ENCODE measurements around the gene SDHA.

Gene SDHA

DNA sequence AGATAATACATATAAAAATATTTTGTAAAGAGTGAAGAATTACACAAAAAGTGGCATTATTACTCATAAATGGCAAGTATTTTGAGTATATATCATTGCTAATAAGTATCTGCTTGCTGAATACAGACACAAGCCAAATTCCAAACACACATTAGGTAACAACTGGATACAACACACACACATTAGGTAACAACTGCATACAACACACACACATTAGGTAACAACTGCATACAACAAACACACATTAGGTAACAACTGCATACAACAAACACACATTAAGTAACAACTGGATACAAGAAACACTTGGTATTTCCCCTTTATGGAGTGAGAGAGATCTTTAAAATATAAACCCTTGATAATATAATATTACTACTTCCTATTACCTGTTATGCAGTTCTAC, 13.7 kb upstream of the SDHA start:
- TF ChIP-seq NFIC (IDR thresholded peaks at IDR 0.05) = no peak
- TF ChIP-seq TCF12 (IDR thresholded peaks at IDR 0.05; ENCODE audit: low read depth) = no peak
- no peak for TF ChIP-seq CEBPB (IDR thresholded peaks at IDR 0.05)
- TF ChIP-seq TAF1 (IDR thresholded peaks at IDR 0.05; ENCODE audit: low read depth) = no peak
- TF ChIP-seq, protein P1, sequence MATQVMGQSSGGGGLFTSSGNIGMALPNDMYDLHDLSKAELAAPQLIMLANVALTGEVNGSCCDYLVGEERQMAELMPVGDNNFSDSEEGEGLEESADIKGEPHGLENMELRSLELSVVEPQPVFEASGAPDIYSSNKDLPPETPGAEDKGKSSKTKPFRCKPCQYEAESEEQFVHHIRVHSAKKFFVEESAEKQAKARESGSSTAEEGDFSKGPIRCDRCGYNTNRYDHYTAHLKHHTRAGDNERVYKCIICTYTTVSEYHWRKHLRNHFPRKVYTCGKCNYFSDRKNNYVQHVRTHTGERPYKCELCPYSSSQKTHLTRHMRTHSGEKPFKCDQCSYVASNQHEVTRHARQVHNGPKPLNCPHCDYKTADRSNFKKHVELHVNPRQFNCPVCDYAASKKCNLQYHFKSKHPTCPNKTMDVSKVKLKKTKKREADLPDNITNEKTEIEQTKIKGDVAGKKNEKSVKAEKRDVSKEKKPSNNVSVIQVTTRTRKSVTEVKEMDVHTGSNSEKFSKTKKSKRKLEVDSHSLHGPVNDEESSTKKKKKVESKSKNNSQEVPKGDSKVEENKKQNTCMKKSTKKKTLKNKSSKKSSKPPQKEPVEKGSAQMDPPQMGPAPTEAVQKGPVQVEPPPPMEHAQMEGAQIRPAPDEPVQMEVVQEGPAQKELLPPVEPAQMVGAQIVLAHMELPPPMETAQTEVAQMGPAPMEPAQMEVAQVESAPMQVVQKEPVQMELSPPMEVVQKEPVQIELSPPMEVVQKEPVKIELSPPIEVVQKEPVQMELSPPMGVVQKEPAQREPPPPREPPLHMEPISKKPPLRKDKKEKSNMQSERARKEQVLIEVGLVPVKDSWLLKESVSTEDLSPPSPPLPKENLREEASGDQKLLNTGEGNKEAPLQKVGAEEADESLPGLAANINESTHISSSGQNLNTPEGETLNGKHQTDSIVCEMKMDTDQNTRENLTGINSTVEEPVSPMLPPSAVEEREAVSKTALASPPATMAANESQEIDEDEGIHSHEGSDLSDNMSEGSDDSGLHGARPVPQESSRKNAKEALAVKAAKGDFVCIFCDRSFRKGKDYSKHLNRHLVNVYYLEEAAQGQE (IDR thresholded peaks at IDR 0.05; ENCODE audit: low read depth) = no peak
- no peak for TF ChIP-seq TEAD4 (IDR thresholded peaks at IDR 0.05)
- TF ChIP-seq, protein P2, sequence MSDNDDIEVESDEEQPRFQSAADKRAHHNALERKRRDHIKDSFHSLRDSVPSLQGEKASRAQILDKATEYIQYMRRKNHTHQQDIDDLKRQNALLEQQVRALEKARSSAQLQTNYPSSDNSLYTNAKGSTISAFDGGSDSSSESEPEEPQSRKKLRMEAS (IDR thresholded peaks at IDR 0.05) = no peak
- TF ChIP-seq RAD21 (IDR thresholded peaks at IDR 0.05; ENCODE audit: low read depth) = no peak
- TF ChIP-seq CREB1 (IDR thresholded peaks at IDR 0.05; ENCODE audit: low read depth) = no peak
- TF ChIP-seq EGR1 (IDR thresholded peaks at IDR 0.05) = no peak
- no peak for TF ChIP-seq ZBTB7A (IDR thresholded peaks at IDR 0.05; ENCODE audit: low read depth)
- TF ChIP-seq, protein P3, sequence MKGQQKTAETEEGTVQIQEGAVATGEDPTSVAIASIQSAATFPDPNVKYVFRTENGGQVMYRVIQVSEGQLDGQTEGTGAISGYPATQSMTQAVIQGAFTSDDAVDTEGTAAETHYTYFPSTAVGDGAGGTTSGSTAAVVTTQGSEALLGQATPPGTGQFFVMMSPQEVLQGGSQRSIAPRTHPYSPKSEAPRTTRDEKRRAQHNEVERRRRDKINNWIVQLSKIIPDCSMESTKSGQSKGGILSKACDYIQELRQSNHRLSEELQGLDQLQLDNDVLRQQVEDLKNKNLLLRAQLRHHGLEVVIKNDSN (IDR thresholded peaks at IDR 0.05) = no peak
- TF ChIP-seq FOXM1 (IDR thresholded peaks at IDR 0.05; ENCODE audit: borderline replicate concordance, low read depth) = no peak
- TF ChIP-seq EP300 (IDR thresholded peaks at IDR 0.05; ENCODE audit: borderline replicate concordance) = no peak
- TF ChIP-seq YY1 (IDR thresholded peaks at IDR 0.05; ENCODE audit: low read depth) = no peak

DNA sequence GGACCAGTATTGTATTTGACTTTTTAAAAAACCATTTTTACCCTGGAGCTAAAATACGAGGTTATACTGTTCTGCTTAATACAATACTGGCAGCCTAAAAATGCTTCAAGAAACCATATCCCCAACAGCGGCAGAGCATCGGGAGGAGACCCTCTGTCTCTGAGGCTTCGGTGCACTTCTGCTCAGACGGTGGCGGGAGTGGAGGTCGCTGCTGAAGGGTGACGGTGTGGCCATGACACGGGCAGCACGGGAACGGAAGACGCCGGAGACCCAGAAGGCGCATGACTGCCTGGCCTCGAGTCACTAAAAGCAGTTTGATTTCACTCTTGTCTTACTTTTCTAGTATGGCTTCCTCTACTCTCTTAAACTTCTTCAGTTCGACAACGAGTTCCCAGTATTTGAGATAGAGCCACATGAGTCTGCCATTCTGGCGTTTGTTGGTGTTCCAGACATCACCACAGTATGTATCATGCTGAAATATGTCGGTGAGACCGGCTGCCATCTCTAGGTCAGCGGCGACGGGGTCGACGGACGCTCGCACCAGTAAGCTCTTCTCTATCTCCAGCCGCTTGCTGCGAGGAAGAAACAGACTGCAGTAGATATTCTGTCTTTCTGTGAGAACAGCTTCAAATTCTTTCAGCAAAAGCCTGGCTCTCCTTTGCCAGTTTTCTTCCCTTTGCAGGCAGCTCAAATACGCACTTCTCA, 13.0 kb upstream of the SDHA start:
- TF ChIP-seq EP300 (IDR thresholded peaks at IDR 0.05; ENCODE audit: borderline replicate concordance) (no peak), EGR1 (IDR thresholded peaks at IDR 0.05) (no peak), TCF12 (IDR thresholded peaks at IDR 0.05; ENCODE audit: low read depth) (no peak)
- TF ChIP-seq, protein P3 (IDR thresholded peaks at IDR 0.05) = no peak

DNA sequence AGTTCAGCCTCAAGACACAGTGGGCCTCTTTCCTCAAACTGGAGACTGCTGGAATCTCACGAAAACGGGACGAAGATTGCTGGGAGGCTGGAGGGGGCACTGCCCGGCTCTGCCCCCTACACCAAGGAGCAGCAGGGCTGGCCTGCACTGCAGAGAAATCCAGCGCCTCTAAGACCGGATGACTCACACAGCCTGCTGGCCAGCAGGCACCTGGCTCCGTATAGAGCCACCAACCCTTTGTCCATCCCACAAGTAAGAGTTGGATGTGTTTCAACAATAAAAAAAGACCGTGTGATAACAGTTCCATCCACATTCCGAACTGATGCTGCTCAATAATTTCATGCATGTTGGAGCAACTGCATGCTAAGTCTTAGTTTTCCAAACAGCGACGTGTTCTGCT, 11.7 kb upstream of the SDHA start:
- TF ChIP-seq FOXM1 (IDR thresholded peaks at IDR 0.05; ENCODE audit: borderline replicate concordance, low read depth) (no peak), NFIC (IDR thresholded peaks at IDR 0.05) (peak; percentile 7; the same call in 1 of the 2 replicates)

DNA sequence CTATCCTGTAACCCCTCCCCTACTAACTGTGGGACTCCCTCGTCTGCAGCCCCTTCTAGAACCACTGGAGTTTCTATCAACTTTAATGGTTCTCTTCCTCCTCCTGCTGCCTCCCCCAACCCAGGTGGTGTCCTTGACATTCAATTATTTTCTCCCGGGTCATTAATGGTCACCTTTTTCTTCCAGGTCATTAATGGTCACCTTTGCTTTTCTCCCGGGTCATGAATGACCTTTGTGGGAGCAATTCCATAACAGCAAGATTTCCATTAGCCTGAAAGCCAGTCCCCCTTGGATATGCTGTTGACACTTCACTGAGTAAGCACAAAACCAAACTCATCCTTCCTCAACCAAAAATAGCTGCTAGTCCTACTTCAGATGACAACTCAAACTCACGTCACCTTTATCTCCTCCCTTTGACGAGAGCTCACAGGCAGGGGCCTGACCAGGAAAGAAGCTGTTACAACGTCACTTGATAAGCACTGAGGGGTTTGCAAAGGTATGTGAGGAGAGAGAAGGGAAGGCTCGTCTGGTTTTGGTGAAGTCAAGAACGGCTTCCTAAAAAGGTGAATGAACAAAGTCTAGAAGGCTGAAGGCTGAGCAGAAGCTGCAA, 11.1 kb upstream of the SDHA start:
- TF ChIP-seq EGR1 (IDR thresholded peaks at IDR 0.05) (no peak), EP300 (IDR thresholded peaks at IDR 0.05; ENCODE audit: borderline replicate concordance) (no peak), YY1 (IDR thresholded peaks at IDR 0.05; ENCODE audit: low read depth) (no peak), CREB1 (IDR thresholded peaks at IDR 0.05; ENCODE audit: low read depth) (no peak)
- TF ChIP-seq, protein P3 (IDR thresholded peaks at IDR 0.05) = no peak
- TF ChIP-seq, protein P1 (IDR thresholded peaks at IDR 0.05; ENCODE audit: low read depth) = no peak
- TF ChIP-seq, protein P2 (IDR thresholded peaks at IDR 0.05) = no peak

DNA sequence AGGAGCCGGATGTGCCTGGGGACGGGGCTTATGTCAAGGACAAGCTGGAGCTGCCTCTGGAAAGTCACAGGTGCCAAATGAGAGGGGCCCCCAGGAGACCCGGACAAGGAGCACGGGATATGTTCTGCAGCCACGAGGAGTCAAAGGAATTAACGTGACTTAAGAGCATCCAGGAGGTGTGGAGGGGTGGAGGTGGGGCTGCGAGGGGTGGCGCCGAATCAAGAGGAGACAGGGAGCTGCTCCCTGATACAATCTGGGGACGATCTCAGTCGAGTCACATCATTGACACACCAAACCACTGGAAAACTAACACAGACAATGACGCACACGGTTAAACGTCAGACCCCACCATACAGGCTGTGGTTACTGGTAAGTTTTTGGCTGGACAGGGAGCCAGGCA, 10.5 kb upstream of the SDHA start:
- TF ChIP-seq TEAD4 (IDR thresholded peaks at IDR 0.05) (no peak), TAF1 (IDR thresholded peaks at IDR 0.05; ENCODE audit: low read depth) (no peak), NFIC (IDR thresholded peaks at IDR 0.05) (no peak), RAD21 (IDR thresholded peaks at IDR 0.05; ENCODE audit: low read depth) (no peak), CREB1 (IDR thresholded peaks at IDR 0.05; ENCODE audit: low read depth) (no peak), FOXM1 (IDR thresholded peaks at IDR 0.05; ENCODE audit: borderline replicate concordance, low read depth) (no peak), TCF12 (IDR thresholded peaks at IDR 0.05; ENCODE audit: low read depth) (no peak), EP300 (IDR thresholded peaks at IDR 0.05; ENCODE audit: borderline replicate concordance) (no peak), ZBTB7A (IDR thresholded peaks at IDR 0.05; ENCODE audit: low read depth) (no peak), YY1 (IDR thresholded peaks at IDR 0.05; ENCODE audit: low read depth) (no peak), CEBPB (IDR thresholded peaks at IDR 0.05) (no peak), EGR1 (IDR thresholded peaks at IDR 0.05) (no peak)
- TF ChIP-seq, protein P3 (IDR thresholded peaks at IDR 0.05) = no peak
- TF ChIP-seq, protein P2 (IDR thresholded peaks at IDR 0.05) = no peak
- TF ChIP-seq, protein P1 (IDR thresholded peaks at IDR 0.05; ENCODE audit: low read depth) = no peak
